Astrocyte (in vitro differentiated cells and primary cell): ENCODE measurements around the gene CXorf66. TPM values are rescaled to one million over a fixed set of nuclear protein-coding genes. Genes with fewer than 3 reads are reported as not detected.

ENCODE experiments used
- DNase-seq: peaks from one replicate; pipeline ENCODE4 v3.0.0-alpha.2; 2010; ENCODE audit warnings: low read depth
- FAIRE-seq: peaks from 2 replicates; lab custom pipeline; 2011; peaks lifted over from hg19 to GRCh38; lab: Jason Lieb, UNC
- H2AFZ ChIP-seq: 2 replicates; pipeline ENCODE4 v1.6.0; 2012; ENCODE audit warnings: low read depth, low read length, inconsistent platforms
- H3K27ac ChIP-seq: 2 replicates; pipeline ENCODE4 v1.5.1; 2011; ENCODE audit warnings: low read depth, low read length, inconsistent platforms
- H3K27me3 ChIP-seq: 2 replicates; pipeline ENCODE4 v1.6.0; 2011; ENCODE audit warnings: low read length, inconsistent platforms; ENCODE audit not compliant: insufficient read depth
- H3K36me3 ChIP-seq: 2 replicates; pipeline ENCODE4 v1.5.1; 2011; ENCODE audit warnings: low read length, inconsistent platforms; ENCODE audit not compliant: insufficient read depth
- H3K4me1 ChIP-seq: 2 replicates; pipeline ENCODE4 v1.5.1; 2011; ENCODE audit warnings: low read length, inconsistent platforms; ENCODE audit not compliant: insufficient read depth
- H3K4me2 ChIP-seq: 2 replicates; pipeline ENCODE4 v1.6.0; 2012; ENCODE audit warnings: low read length, inconsistent platforms
- H3K4me3 ChIP-seq: 2 replicates; pipeline ENCODE4 v1.5.1; 2011; ENCODE audit warnings: low read depth, mild to moderate bottlenecking, low read length, inconsistent platforms; ENCODE audit not compliant: insufficient read depth
- H3K79me2 ChIP-seq: 2 replicates; pipeline ENCODE4 v1.6.0; 2012; ENCODE audit warnings: mild to moderate bottlenecking, low read length, inconsistent platforms; ENCODE audit not compliant: insufficient read depth
- H3K9ac ChIP-seq: 2 replicates; pipeline ENCODE4 v1.6.0; 2012; ENCODE audit warnings: mild to moderate bottlenecking, low read length, inconsistent platforms
- H3K9me3 ChIP-seq: 2 replicates; pipeline ENCODE4 v1.5.1; 2012; ENCODE audit warnings: low read depth, mild to moderate bottlenecking, low read length, inconsistent platforms; ENCODE audit not compliant: insufficient read depth
- H4K20me1 ChIP-seq: 2 replicates; pipeline ENCODE4 v1.6.0; 2012; ENCODE audit warnings: low read length, inconsistent platforms; ENCODE audit not compliant: insufficient read depth
- H3K27ac Mint-ChIP-seq: one replicate; pipeline ENCODE4 v1.8.0; 2021; ENCODE audit warnings: mild to moderate bottlenecking, mixed read lengths; ENCODE audit not compliant: unreplicated experiment
- H3K27me3 Mint-ChIP-seq: one replicate; pipeline ENCODE4 v1.8.0; 2021; ENCODE audit warnings: low read depth, mixed read lengths; ENCODE audit not compliant: unreplicated experiment
- H3K36me3 Mint-ChIP-seq: one replicate; pipeline ENCODE4 v1.8.0; 2021; ENCODE audit warnings: low read depth, mixed read lengths; ENCODE audit not compliant: unreplicated experiment
- H3K4me1 Mint-ChIP-seq: one replicate; pipeline ENCODE4 v1.8.0; 2021; ENCODE audit warnings: low read depth, mixed read lengths; ENCODE audit not compliant: unreplicated experiment
- H3K4me3 Mint-ChIP-seq: one replicate; pipeline ENCODE4 v1.8.0; 2021; ENCODE audit warnings: mild to moderate bottlenecking, moderate library complexity, mixed read lengths; ENCODE audit not compliant: unreplicated experiment
- H3K9me3 Mint-ChIP-seq: one replicate; pipeline ENCODE4 v1.8.0; 2021; ENCODE audit warnings: mild to moderate bottlenecking, mixed read lengths; ENCODE audit not compliant: unreplicated experiment
- EZH2 ChIP-seq: IDR thresholded peaks from 2 replicates; pipeline ENCODE4 v1.6.1; 2012; ENCODE audit warnings: mild to moderate bottlenecking, low read length, inconsistent platforms; ENCODE audit not compliant: insufficient read depth
- total RNA-seq: library from RNA; stranded (reverse); gene quantifications from 2 replicates; pipeline ENCODE4 v1.2.1, GENCODE V29; 2021
- TF ChIP-seq, protein P1 (sequence below): IDR thresholded peaks from 2 replicates; pipeline ENCODE4 v1.5.1; 2011; ENCODE audit warnings: low read depth, mild to moderate bottlenecking, inconsistent platforms, low read length, moderate library complexity; ENCODE audit not compliant: insufficient read depth

Gene CXorf66
- total RNA-seq, 1 donor from 2014 or later: not detected

DNA sequence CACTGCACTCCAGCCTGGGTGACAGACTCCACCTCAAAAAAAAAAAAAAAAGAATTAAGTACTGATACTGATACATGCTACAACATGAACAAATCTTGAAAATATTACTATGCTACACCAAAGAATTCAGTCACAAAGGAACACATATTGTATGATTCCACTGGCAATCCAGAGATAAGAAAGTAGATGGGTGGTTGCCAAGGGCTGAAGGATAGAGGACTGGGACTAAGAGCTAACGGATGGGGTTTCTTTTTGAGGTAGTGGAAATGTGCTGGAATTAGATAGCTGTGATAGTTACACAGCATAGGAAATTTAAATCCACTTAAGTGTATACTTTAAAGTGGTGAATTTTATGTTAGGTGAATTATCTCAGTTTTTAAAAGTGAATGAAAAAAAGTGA, 45.0 kb downstream of the CXorf66 start:
- peaks cover 21% of the 10 kb centered on the region for H4K20me1 ChIP-seq
- no peaks in the 10 kb centered on the region for H3K36me3 ChIP-seq
- H3K4me1 ChIP-seq: no peaks in the 10 kb centered on the region
- no peak for TF ChIP-seq EZH2
- TF ChIP-seq, protein P1, sequence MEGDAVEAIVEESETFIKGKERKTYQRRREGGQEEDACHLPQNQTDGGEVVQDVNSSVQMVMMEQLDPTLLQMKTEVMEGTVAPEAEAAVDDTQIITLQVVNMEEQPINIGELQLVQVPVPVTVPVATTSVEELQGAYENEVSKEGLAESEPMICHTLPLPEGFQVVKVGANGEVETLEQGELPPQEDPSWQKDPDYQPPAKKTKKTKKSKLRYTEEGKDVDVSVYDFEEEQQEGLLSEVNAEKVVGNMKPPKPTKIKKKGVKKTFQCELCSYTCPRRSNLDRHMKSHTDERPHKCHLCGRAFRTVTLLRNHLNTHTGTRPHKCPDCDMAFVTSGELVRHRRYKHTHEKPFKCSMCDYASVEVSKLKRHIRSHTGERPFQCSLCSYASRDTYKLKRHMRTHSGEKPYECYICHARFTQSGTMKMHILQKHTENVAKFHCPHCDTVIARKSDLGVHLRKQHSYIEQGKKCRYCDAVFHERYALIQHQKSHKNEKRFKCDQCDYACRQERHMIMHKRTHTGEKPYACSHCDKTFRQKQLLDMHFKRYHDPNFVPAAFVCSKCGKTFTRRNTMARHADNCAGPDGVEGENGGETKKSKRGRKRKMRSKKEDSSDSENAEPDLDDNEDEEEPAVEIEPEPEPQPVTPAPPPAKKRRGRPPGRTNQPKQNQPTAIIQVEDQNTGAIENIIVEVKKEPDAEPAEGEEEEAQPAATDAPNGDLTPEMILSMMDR: no peak
- H3K36me3 Mint-ChIP-seq: no peaks in the 10 kb centered on the region
- no peaks in the 10 kb centered on the region for H3K27me3 Mint-ChIP-seq
- no peaks in the 10 kb centered on the region for H3K4me1 Mint-ChIP-seq
- peaks cover 51% of the 10 kb centered on the region for H3K79me2 ChIP-seq
- H3K9me3 ChIP-seq: no peaks in the 10 kb centered on the region
- FAIRE-seq: no peak
- no peak overlapping the region for H3K27ac ChIP-seq
- no peak overlapping the region for H3K27ac Mint-ChIP-seq
- H3K9me3 Mint-ChIP-seq: no peaks in the 10 kb centered on the region
- H2AFZ ChIP-seq: no peak overlapping the region
- H3K27me3 ChIP-seq: no peaks in the 10 kb centered on the region
- no peak overlapping the region for H3K4me3 Mint-ChIP-seq
- H3K4me2 ChIP-seq: no peak overlapping the region
- H3K9ac ChIP-seq: no peak overlapping the region
- H3K4me3 ChIP-seq: no peak overlapping the region
- DNase-seq: no peak

DNA sequence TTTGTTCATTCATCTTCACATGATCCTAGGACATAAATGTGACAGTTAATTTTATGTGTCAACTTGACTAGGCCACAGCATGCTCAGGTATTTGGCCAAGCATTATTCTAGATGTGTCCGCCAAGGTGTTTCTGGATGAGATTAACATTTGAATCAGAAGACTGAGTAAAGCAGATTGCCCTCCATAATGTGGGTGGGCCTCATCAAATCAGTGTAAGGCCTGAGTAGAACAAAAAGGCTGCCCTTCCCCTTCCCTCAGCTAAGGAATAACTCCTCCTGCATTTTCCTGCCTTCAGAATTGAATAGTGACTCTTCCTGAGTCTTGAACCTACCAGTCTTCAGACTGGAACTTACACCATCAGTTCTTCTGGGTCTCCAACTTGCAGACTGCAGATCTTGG, 50.9 kb downstream of the CXorf66 start:
- Histone ChIP-seq H3K4me2 (no peak overlapping the region), H2AFZ (no peak overlapping the region), H3K9me3 (no peaks in the 10 kb centered on the region), H3K4me1 (no peaks in the 10 kb centered on the region), H4K20me1 (no peaks in the 10 kb centered on the region), H3K9ac (no peak overlapping the region), H3K36me3 (no peaks in the 10 kb centered on the region), H3K27ac (no peak overlapping the region), H3K27me3 (no peaks in the 10 kb centered on the region), H3K4me3 (no peak overlapping the region), H3K79me2 (peaks cover 41% of the 10 kb centered on the region)
- Mint-ChIP-seq H3K4me1 (peaks cover 5% of the 10 kb centered on the region), H3K36me3 (no peaks in the 10 kb centered on the region), H3K27me3 (no peaks in the 10 kb centered on the region), H3K4me3 (no peak overlapping the region), H3K27ac (no peak overlapping the region), H3K9me3 (no peaks in the 10 kb centered on the region)
- TF ChIP-seq, protein P1: no peak
- TF ChIP-seq EZH2: no peak
- DNase-seq: no peak
- FAIRE-seq: no peak

DNA sequence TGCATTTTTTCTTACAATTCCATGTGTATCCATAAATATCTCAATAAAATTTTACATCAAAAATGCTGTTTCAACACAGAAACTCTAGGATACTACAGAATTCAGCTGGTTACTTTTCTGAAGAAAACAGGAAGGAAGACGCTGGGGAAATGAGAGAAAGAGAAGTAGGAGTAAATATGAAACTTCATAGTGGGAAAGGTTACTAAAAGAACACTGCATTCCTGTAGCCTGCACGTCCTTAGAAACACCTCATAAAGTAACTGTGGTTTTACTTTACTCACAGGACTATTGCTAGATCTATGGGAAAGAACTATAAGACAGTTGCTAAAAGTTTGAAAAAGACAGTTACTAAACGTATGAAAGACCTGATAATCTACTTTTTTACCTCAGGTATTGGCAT, 55.6 kb downstream of the CXorf66 start:
- Histone ChIP-seq H3K9me3 (no peaks in the 10 kb centered on the region), H2AFZ (no peak overlapping the region), H3K27ac (no peak overlapping the region), H3K9ac (no peak overlapping the region), H3K79me2 (peaks cover 46% of the 10 kb centered on the region), H3K27me3 (no peaks in the 10 kb centered on the region), H3K4me1 (no peaks in the 10 kb centered on the region), H4K20me1 (peaks cover 15% of the 10 kb centered on the region), H3K4me2 (no peak overlapping the region), H3K4me3 (no peak overlapping the region), H3K36me3 (no peaks in the 10 kb centered on the region)
- Mint-ChIP-seq H3K4me1 (peaks cover 15% of the 10 kb centered on the region), H3K27me3 (no peaks in the 10 kb centered on the region), H3K27ac (no peak overlapping the region), H3K9me3 (no peaks in the 10 kb centered on the region), H3K4me3 (no peak overlapping the region), H3K36me3 (no peaks in the 10 kb centered on the region)
- FAIRE-seq (peak; percentile 72), DNase-seq (no peak)
- no peak for TF ChIP-seq EZH2
- TF ChIP-seq, protein P1: no peak
